Activated naive CD8-positive, alpha-beta T cell treated with anti-CD3 and anti-CD28 coated beads for 36 hours (primary cell): ENCODE measurements around the gene TBC1D24. TPM values are rescaled to one million over a fixed set of nuclear protein-coding genes. Genes with fewer than 3 reads are reported as not detected.
"Not testable (repeated sequence)": the region's sequence is repeated elsewhere in the genome, so short reads cannot be mapped to it uniquely, and the experiment has no call there.

ENCODE experiments used
- DNase-seq: peaks from one replicate; pipeline ENCODE4 v3.0.0; 2021
- H3K27ac Mint-ChIP-seq: one replicate; pipeline ENCODE4 v1.8.0; 2022; ENCODE audit warnings: mild to moderate bottlenecking, moderate library complexity, mixed read lengths
- H3K27me3 Mint-ChIP-seq: one replicate; pipeline ENCODE4 v1.8.0; 2022; ENCODE audit warnings: mild to moderate bottlenecking, mixed read lengths
- H3K36me3 Mint-ChIP-seq: one replicate; pipeline ENCODE4 v1.8.0; 2021; ENCODE audit warnings: mild to moderate bottlenecking, mixed read lengths
- H3K4me1 Mint-ChIP-seq: one replicate; pipeline ENCODE4 v1.8.0; 2021; ENCODE audit warnings: mixed read lengths
- H3K4me3 Mint-ChIP-seq: one replicate; pipeline ENCODE4 v1.8.0; 2022; ENCODE audit warnings: mild to moderate bottlenecking, moderate library complexity, mixed read lengths
- H3K9me3 Mint-ChIP-seq: one replicate; pipeline ENCODE4 v1.8.0; 2022; ENCODE audit warnings: mixed read lengths
- total RNA-seq, 2 experiments: library from RNA; stranded (reverse); gene quantifications; one replicate each; pipeline ENCODE4 v1.2.3, GENCODE V29; 2021

The TBC1D24 gene
- total RNA-seq, 2 experiments from 2014 or later, result 21.1 to 23.0 TPM

DNA sequence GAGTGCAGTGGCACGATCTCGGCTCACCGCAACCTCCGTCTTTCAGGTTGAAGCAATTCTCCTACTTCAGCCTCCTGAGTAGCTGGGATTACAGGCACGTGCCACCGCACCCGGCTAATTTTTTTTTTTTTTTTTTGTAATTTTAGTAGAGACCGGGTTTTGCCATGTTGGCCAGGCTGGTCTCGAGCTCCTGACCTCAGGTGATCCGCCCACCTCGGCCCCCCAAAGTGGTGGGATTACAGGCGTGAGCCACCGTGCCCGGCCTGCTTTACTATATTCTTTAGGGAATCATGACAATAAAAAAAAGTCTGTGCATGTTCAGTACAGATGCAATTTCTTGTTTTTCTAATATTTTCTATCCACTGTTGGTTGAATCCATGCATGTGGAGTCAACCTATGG is 68.8 kb downstream of the TBC1D24 start:
- H3K4me3 Mint-ChIP-seq, DNase-seq, H3K27ac Mint-ChIP-seq, H3K36me3 Mint-ChIP-seq, H3K27me3 Mint-ChIP-seq, H3K9me3 Mint-ChIP-seq: not testable (repeated sequence)
- peaks cover 31% of the 10 kb centered on the region for H3K4me1 Mint-ChIP-seq

DNA sequence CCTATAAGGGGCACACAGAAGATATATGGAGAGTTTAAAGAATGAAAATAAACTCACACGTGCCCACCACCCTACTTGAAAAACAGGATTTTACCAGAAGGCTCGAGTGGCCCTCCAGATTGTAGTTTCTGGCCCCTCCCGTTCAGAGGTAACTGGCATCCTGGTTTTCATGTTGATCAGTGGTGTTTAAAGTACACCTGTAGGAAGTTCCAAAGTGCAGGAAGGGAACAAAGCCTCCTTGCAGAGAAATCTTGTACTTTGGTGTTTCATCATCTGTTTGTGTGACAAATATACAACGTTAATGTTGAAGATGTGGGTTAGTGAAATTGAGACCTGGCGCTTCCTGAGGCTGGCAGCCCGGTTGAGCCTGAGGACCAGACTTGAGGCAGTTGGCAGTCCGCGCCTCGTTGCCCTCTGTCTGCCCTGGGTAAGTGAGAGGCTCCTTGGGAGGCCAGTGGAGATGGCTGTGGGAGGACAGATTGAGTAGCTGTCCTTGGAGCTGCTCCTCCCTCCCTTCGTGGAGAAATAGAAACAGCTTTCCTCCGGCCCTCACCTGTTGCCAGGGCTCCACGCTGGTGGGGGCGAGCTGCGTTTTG is 75.5 kb downstream of the TBC1D24 start:
- not testable (repeated sequence) for H3K9me3 Mint-ChIP-seq, H3K27ac Mint-ChIP-seq, H3K36me3 Mint-ChIP-seq

DNA sequence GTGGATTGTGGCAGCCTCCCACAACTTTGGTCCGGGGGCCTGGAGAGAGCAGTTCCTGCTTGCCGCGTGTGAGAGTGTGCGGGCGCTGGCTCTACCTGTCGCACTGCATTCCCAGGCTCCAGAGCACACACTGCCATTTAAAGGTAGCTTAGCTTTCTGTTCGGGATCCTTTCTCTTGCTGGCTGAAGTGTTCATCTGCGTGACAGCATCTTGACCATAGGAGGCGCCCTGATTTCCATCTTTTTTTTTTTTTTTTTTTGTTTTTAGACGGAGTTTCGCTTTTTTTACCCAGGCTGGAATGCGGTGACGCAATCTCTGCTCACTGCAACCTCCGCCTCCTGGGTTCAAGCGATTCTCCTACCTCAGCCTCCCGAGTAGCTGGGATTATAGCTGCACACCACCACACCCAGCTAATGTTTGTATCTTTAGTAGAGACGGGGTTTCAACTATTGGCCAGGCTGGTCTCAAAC is 76.5 kb downstream of the TBC1D24 start:
- H3K27me3 Mint-ChIP-seq, H3K36me3 Mint-ChIP-seq, H3K27ac Mint-ChIP-seq: not testable (repeated sequence)

More for the DNA sequence above, 75.5 kb downstream of the TBC1D24 start:
- H3K4me1 Mint-ChIP-seq, H3K4me3 Mint-ChIP-seq, H3K27me3 Mint-ChIP-seq, DNase-seq: not testable (repeated sequence)

DNA sequence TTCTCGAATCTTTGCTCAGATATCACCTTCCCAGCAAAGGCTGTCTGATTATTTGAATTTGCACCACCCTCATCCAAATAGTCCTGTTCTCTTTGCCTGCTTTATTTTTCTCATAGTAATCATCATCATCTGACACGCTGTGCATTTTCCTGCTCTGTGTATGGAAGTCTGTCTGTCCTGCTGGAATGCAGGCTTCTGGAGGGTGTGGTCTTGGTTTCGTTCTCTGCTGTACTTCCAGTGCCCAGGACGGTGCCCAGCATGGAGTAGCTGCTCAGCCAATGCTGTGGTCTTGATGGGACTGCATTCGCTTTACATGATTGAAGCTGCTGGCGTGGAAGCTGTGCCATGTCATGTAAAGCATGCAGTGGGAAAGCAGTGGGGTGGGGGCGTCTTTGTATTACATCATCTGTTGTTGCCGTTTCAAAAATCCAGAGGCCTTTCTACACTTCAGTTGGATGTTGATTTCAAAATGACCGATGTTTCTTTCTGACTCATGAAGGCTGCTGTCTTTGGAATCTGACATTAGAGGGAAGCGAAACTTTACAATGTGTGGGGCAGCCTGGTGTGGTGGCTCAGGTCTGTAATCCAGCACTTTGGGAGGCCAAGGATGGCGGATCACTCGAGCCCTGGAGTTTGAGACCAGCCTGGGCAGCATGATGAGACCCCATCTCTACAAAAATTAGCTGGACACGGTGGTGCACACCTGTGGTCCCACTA is 79.9 kb downstream of the TBC1D24 start:
- H3K4me3 Mint-ChIP-seq, H3K4me1 Mint-ChIP-seq, H3K27me3 Mint-ChIP-seq, H3K36me3 Mint-ChIP-seq, H3K9me3 Mint-ChIP-seq, H3K27ac Mint-ChIP-seq, DNase-seq: not testable (repeated sequence)

More for the DNA sequence above, 76.5 kb downstream of the TBC1D24 start:
- H3K4me3 Mint-ChIP-seq, H3K4me1 Mint-ChIP-seq, H3K9me3 Mint-ChIP-seq, DNase-seq: not testable (repeated sequence)

Other genes starting within 250 kb of the TBC1D24 start
- under 1 TPM; 0.87 to 0.92 TPM for gene DNASE1L2, start 238.7 kb upstream of the TBC1D24 start, total RNA-seq
- 10 to 100 TPM; 27.5 to 30.0 TPM for gene ECI1, start 223.5 kb upstream of the TBC1D24 start, total RNA-seq
- 100 to 1,000 TPM; 403 to 415 TPM for gene RNPS1, start 207.0 kb upstream of the TBC1D24 start, total RNA-seq
- gene ABCA3, start 134.4 kb upstream of the TBC1D24 start, total RNA-seq, result 1 to 10 TPM; 3.5 to 4.0 TPM
- 10 to 100 TPM; 38.3 to 38.8 TPM for gene CCNF, start 45.7 kb upstream of the TBC1D24 start, total RNA-seq
- gene TEDC2, start 15.0 kb upstream of the TBC1D24 start, total RNA-seq, result 10 to 100 TPM; 24.0 to 26.5 TPM
- gene NTN3, start 3.8 kb upstream of the TBC1D24 start, total RNA-seq, result not detected
- 100 to 1,000 TPM; 124 to 125 TPM for gene ATP6V0C, start 38.8 kb downstream of the TBC1D24 start, total RNA-seq
- gene AMDHD2, start 45.2 kb downstream of the TBC1D24 start, total RNA-seq, result 10 to 100 TPM; 34.6 to 35.4 TPM
- not detected for gene CEMP1, start 56.3 kb downstream of the TBC1D24 start, total RNA-seq
- gene PDPK1, start 62.9 kb downstream of the TBC1D24 start, total RNA-seq, result 10 to 100 TPM; 36.5 to 42.2 TPM
- 10 to 100 TPM; 29.2 to 29.3 TPM for gene KCTD5, start 207.4 kb downstream of the TBC1D24 start, total RNA-seq
- 1 to 10 TPM; 1.9 to 2.0 TPM for gene PRSS27, start 245.1 kb downstream of the TBC1D24 start, total RNA-seq